Natural killer cell treated with Interleukin-12 subunit alpha and Interleukin-12 subunit beta and Interleukin-15 and Interleukin-18, amount 100 ng/mL, for 72 hours (primary cell): ENCODE measurements around the gene NBEA. TPM values are rescaled to one million over a fixed set of nuclear protein-coding genes. Genes with fewer than 3 reads are reported as not detected.
A peak's percentile ranks its signal among the peaks of the same experiment; 100 is the strongest.

Experiments
- ATAC-seq, 2 donors: fragments of 150-1000 bp; cut with Tn5 transposase in 1 of 2; sonication (Bioruptor Pico), chemical (Tn5 transposase) in 1 of 2; 2 replicates each; pipeline ENCODE4 v1.10.0; 2021
- DNase-seq: peaks from one replicate; pipeline ENCODE4 v3.0.0; 2022; ENCODE audit warnings: low spot score
- H3K27ac Mint-ChIP-seq, 2 donors: 1 replicate in 1 of 2; 2 replicates in 1 of 2; pipeline ENCODE4 v1.8.0; 2022; ENCODE audit warnings: mixed read lengths in 2 of 2, mild to moderate bottlenecking in 1 of 2, moderate library complexity in 1 of 2
- H3K27me3 Mint-ChIP-seq, 2 donors: 1 replicate in 1 of 2; 2 replicates in 1 of 2; pipeline ENCODE4 v1.8.0; 2022; ENCODE audit warnings: mixed read lengths in 2 of 2
- H3K36me3 Mint-ChIP-seq: one replicate; pipeline ENCODE4 v1.8.0; 2022; ENCODE audit warnings: mixed read lengths
- H3K4me1 Mint-ChIP-seq, 2 donors: 1 replicate in 1 of 2; 2 replicates in 1 of 2; pipeline ENCODE4 v1.8.0; 2022; ENCODE audit warnings: low read depth in 2 of 2, mixed read lengths in 2 of 2, mild to moderate bottlenecking in 1 of 2
- H3K4me3 Mint-ChIP-seq: one replicate; pipeline ENCODE4 v1.8.0; 2022; ENCODE audit warnings: mixed read lengths
- H3K9me3 Mint-ChIP-seq: 2 replicates; pipeline ENCODE4 v1.8.0; 2022; ENCODE audit warnings: mixed read lengths
- total RNA-seq, 2 donors: library from RNA; stranded (reverse); gene quantifications; one replicate each; pipeline ENCODE4 v1.2.3, GENCODE V29; 2022

Gene NBEA
- total RNA-seq, 2 donors from 2014 or later, result 0.08 to 0.12 TPM

DNA sequence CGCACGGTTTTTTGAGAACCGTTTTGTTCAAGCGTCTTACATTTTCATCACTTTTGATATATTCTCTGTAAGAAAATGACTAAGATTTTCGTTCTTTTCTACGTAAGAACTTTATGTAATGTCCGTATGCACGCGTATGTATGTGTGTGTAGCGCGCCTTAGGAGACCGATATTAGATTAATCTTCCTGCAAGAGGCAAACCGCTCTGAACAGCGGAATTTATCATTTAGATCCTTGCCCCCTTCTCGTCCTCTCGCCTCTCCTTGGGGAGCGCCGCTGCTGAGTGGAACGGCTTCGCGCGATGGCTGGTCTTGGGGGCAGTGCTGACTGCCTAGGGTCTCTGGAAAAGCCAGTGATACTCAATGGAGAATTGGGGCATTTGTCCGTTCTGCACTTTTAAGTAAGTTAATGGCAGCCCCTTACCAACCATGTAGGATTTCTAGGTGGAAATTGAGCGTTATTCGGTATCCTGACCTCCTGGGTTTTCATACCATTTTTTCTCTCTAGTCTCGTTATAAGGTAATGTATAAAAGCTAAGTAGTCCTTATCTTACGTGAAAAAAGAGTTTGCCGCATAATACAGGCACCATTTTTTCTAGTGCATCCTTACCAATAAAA lies 529.7 kb downstream of the NBEA start:
- Mint-ChIP-seq H3K27me3 (peaks cover 43% of the 10 kb centered on the region in 2 donors), H3K4me1 (peaks cover 21 to 26% of the 10 kb centered on the region in 2 donors)

DNA sequence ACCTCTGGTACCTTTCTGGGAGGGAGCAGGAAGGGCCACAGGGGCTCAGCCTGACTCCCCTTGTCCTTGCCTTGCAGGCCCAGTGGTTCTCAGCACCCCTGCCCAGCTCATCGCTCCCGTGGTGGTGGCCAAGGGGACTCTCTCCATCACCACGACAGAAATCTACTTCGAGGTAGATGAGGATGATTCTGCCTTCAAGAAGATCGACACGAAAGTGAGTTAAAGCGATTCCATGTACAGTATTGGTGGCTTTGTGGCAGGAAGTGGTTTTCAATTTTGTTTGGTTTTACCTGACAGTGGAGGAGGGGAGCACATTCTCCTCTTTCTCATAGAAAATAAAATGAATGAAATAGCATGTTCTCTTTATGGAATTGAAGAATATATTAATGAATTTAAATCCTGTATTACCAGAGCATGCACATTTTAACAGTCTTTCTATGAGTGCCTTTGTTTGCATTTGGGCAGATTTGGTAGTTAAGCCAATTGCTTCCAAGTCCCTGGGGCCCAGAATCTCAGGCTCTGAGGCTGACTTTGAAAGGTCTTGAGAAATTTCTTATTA lies 530.3 kb downstream of the NBEA start:
- ATAC-seq (no peak), DNase-seq (no peak)
- H3K4me3 Mint-ChIP-seq, result no peak overlapping the region
- H3K36me3 Mint-ChIP-seq, result peaks cover 24% of the 10 kb centered on the region
- H3K27ac Mint-ChIP-seq, result no peak overlapping the region
- H3K9me3 Mint-ChIP-seq, result no peaks in the 10 kb centered on the region
- peaks cover 21 to 28% of the 10 kb centered on the region in 2 donors for H3K4me1 Mint-ChIP-seq
- peaks cover 49% of the 10 kb centered on the region in 2 donors for H3K27me3 Mint-ChIP-seq

More for the DNA sequence above, 529.7 kb downstream of the NBEA start:
- peaks cover 24% of the 10 kb centered on the region for H3K36me3 Mint-ChIP-seq
- no peaks in the 10 kb centered on the region for H3K9me3 Mint-ChIP-seq
- H3K4me3 Mint-ChIP-seq, result no peak overlapping the region
- H3K27ac Mint-ChIP-seq, result no peak overlapping the region
- no peak for ATAC-seq
- no peak for DNase-seq

DNA sequence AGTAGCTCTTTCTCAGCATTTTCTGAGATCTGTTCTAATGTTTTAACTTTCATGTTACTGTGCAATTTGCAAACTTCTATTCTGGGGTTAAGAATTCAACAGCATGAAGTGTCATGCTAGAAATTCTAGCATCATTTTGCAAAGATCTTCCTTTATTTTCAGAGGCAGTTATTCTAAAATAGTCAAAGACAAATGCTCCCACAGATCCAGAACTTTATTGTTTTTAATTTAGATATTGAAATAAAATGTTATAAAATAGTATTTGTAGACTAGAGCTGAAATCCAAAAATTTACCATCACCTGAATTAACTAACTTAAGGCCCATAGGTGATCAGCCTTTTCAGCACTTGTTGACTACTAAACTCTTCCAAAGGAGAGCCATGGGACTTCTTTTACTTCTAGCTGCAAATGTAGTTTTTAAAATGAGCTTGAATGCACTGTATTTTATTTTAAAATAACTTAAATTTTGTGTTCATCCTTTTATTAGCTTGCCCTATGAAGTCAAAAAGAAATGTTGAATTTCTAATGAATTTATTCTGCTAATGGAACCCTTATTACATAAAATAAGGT lies 531.2 kb downstream of the NBEA start:
- H3K4me1 Mint-ChIP-seq, result peaks cover 21 to 30% of the 10 kb centered on the region in 2 donors
- H3K27ac Mint-ChIP-seq, result no peak overlapping the region
- DNase-seq (no peak), ATAC-seq (no peak)
- H3K27me3 Mint-ChIP-seq, result peaks cover 54% of the 10 kb centered on the region in 2 donors
- no peaks in the 10 kb centered on the region for H3K9me3 Mint-ChIP-seq
- H3K4me3 Mint-ChIP-seq, result no peak overlapping the region
- H3K36me3 Mint-ChIP-seq, result peaks cover 24% of the 10 kb centered on the region

DNA sequence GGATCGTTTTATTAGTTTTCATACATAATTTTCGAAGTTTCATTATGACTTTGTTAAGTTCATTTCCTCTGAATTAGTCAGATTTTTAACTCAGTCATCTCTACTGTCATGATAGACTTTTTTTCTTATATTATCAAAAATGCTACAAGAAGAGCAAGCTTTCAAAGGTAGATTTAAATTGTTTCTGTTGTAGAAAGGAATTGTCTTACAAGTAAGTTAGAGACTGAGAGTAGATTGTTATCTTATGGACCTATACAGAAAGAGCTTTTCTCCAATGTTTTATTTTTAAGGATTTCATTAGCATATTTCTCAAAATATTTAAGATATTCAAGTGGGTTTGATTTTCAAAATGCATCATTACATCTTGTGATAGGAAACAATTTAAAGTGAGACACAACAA lies 531.7 kb downstream of the NBEA start:
- peaks cover 24% of the 10 kb centered on the region for H3K36me3 Mint-ChIP-seq
- H3K4me1 Mint-ChIP-seq, result peaks cover 21 to 35% of the 10 kb centered on the region in 2 donors
- DNase-seq (no peak), ATAC-seq (no peak)
- no peak overlapping the region for H3K4me3 Mint-ChIP-seq
- no peaks in the 10 kb centered on the region for H3K9me3 Mint-ChIP-seq
- no peak overlapping the region for H3K27ac Mint-ChIP-seq
- H3K27me3 Mint-ChIP-seq, result peaks cover 55 to 57% of the 10 kb centered on the region in 2 donors

DNA sequence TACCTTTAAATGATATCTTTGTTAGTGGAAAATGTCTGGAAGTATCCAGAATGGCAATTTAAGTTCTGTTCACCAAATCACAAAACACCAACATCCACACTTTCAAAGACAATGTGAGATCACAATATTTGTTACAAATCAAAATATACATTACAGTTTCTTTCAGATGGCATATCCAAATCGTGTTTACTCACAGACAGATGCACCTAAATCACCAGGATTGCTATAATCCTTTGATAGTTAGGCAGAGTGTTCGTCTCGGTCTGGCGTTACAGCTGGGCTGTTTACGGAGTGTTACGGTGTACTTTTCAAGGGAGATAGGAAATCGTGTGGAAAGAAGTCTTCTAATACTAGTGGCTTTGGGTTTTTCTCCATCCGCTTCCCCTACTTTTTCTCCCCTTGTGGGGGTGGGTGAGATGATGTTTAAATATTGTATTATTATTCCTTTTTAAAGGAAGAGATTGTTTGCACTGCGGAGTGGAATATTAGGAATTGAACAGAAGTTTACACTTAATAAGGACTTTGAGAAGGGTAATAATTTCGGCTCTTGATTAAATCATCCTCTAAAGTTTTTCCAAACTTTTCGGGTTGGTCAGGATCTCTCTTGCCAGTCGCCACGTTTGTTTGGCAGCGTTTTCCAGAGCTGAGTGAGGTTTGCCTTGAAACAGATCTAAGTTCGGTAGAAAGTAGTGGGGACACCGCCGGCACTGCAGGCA lies 532.6 kb downstream of the NBEA start:
- Mint-ChIP-seq H3K27me3 (peaks cover 61 to 62% of the 10 kb centered on the region in 2 donors), H3K9me3 (no peaks in the 10 kb centered on the region), H3K4me1 (peaks cover 21 to 35% of the 10 kb centered on the region in 2 donors), H3K27ac (no peak overlapping the region), H3K4me3 (peak overlapping the region; percentile 91), H3K36me3 (peaks cover 24% of the 10 kb centered on the region)
- DNase-seq (no peak), ATAC-seq (no peak)

DNA sequence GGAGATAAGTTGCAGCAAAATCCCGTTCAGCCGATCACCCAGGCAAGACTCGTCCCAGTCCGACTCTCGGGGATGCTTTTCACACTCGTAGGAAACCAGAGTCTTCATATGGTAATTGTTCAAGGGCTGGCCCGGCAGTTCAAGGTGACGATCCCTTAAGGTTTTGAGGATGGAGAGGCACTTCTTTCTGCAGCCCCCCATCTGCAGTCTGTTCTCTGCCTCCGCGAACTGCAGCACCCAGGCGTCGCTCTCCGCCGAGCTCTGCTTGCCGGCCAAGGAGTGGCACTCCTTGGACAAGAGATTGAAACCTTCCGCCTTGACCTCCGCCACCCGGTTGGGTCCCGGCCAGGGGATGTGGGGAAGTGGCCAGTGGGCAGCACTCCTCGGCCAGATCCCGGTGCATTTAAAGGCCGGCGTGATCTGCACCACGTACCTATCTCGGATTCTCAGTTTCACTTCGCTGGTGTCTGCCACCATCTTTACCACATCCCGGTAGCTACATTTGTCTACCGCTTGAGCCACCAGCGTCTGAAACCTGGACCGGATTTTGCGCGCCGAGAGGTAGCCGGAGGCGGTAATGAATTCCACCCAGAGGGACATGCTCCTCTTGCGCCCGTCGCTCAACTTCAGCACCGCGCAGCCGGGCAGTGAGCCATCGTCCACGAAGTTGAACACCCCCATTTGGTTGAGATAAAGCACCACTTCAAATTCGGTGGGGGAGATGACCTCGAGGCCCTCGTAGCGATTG lies 533.3 kb downstream of the NBEA start:
- H3K27me3 Mint-ChIP-seq, result peaks cover 55% of the 10 kb centered on the region in 2 donors
- H3K27ac Mint-ChIP-seq, result peak overlapping the region in 1 of 2 donors; percentile 59
- peaks cover 18% of the 10 kb centered on the region for H3K36me3 Mint-ChIP-seq
- peak overlapping the region; percentile 91 for H3K4me3 Mint-ChIP-seq
- ATAC-seq (peak; percentile 56 to 83), DNase-seq (peak; percentile 61)
- no peaks in the 10 kb centered on the region for H3K9me3 Mint-ChIP-seq
- H3K4me1 Mint-ChIP-seq, result peaks cover 21 to 34% of the 10 kb centered on the region in 2 donors

DNA sequence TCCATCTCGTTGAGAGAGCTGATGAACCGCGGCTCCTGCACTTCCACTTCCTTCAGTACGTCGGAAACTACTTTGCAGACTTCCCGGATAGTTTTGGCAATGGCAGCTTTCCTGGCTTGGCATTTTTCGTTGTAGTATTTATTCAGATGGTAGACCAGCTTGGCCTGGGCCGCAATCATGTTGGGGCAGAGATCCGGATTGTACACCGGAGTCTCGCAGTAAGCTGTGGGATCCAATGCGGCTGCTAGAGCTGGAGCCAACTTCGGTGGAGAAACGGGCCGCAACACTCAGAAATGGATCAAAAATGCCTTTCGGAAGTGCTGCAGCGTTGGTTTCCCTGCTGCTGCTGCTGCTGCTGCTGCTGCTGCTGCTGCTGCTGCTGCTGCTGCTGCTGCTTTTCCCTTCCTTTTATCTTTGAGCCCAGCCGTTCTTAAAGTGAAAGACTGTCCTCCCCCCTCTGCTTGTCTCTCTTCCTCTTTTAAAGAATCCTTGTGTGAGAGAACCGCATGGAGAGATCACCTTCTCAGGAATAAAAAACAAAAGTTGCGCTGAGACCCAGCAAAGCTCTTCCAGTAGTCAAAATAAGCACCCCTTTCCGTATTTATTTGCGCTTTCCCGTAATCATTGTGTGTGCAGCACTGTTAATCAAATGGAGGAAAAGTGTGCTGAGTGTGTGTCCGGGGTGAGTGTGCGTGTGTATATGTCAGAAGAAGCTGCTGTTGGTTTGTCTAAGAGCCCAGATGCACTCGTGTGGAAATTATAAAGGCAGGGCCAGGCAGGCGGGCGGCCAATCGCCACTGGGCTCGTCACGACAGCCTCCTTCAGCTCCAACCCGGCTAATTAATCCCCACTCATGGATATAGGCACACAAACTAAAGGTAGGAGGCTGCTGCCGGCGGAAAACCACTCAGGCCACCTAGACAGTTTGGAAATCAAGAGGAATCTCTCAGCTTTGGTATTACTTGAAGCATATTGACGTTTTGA lies 534.2 kb downstream of the NBEA start, which contains the start of gene MAB21L1:
Gene MAB21L1, minus strand, starts transcription at position 730 of the 984 bp plus-strand sequence. Its CDS starts 551 bp downstream, at position 179.
- Mint-ChIP-seq H3K4me3 (peak within 1 kb of the TSS; percentile 91), H3K9me3 (no peaks in the 10 kb centered on the region), H3K4me1 (peaks cover 21 to 30% of the 10 kb centered on the region in 2 donors), H3K27ac (peak within 1 kb of the TSS in 1 of 2 donors; percentile 59), H3K36me3 (peaks cover 18% of the 10 kb centered on the region), H3K27me3 (peaks cover 51 to 52% of the 10 kb centered on the region in 2 donors)
- DNase-seq, result no peak
- ATAC-seq, result peak in 1 of 2 donors; percentile 32

DNA sequence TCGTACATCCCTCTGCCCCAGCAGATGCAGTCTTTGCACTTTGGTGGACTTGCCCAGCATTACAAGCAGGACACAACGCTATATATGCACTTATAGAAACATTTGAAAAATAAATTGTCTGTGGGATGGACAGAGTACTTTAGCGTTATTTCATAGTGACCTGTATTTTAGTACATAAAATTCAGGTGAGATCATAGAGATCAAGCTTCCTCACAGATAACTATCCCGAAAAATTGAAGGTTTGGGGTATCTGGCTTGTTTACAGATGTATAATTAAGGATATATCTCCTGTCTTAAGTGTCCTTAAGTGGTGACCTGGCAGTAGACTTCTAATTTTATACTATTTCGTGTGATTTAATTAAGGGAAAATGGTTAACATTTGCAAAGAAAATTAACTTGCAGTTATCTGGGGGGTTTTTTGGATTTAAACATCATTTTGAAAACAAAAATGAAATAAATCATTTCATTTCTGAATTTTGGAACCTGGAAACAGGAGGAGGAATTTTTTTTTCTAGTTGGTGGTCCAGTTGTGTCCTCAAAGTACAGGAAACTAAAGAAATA lies 535.4 kb downstream of the NBEA start:
- H3K4me3 Mint-ChIP-seq, result no peak overlapping the region
- H3K27ac Mint-ChIP-seq, result no peak overlapping the region
- peaks cover 46 to 51% of the 10 kb centered on the region in 2 donors for H3K27me3 Mint-ChIP-seq
- peaks cover 21 to 28% of the 10 kb centered on the region in 2 donors for H3K4me1 Mint-ChIP-seq
- DNase-seq, result no peak
- ATAC-seq, result no peak
- no peaks in the 10 kb centered on the region for H3K9me3 Mint-ChIP-seq
- H3K36me3 Mint-ChIP-seq, result peaks cover 18% of the 10 kb centered on the region

DNA sequence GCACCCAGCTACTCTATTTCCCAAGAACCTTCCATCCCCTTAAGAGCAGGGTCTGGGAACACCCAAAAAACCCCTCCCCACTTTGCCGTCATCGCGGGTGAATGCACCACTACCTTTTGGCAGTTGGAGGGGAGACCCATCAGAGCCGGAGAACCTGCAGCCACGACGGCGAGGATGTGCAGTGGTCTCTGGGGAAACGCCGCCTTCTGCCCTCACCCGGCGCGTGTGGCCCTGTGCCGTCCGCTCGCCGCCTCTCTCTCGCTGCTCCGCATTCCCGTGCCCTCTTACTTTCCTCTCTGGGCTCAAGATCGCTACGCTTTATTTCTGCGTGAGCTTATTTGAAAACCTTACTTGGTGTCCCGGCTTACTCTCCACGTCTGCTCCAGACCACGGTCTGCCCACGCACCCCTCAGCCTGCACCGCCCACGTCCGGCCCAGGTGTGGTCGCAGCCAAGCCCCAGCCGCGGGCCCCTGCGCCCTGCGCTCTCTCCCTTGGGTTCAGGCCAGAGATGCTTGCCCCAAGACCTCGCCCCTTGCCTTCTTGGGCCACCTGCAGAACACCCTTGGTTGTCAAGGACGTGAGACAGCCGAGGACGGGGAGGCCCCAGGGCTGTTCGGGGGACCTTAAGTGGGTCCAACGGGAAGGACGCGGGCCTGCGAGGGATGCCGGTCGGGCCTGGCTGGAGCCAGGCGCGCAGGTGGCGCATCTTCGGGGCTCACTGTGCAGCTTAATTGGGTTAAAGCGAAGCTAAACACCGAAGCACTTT lies 536.4 kb downstream of the NBEA start:
- Mint-ChIP-seq H3K36me3 (peaks cover 18% of the 10 kb centered on the region), H3K27ac (no peak overlapping the region), H3K4me3 (no peak overlapping the region), H3K27me3 (peaks cover 46 to 51% of the 10 kb centered on the region in 2 donors), H3K9me3 (no peaks in the 10 kb centered on the region), H3K4me1 (peaks cover 21 to 28% of the 10 kb centered on the region in 2 donors)
- DNase-seq (no peak), ATAC-seq (peak in 1 of 2 donors; percentile 49)

DNA sequence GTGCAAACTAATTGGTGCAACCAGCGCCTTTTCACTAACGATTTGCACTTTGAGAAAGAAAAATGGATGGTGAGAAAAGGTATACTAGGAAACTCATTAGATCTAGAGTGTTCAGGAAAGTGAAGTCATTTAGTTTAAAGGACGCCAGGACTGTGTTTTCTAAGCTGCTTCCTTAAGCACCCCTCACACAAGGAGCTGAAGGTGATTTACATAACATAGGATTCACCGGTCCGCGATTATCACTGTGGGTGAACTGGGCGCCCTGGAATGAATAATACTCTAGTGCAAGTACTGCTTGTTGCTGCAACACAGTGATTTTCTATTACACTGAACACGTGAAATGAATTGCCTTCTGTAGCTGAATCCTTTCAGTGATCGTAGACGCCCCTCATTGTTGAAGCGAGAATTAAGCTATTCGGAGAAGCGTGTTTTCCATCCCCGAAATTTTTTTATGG lies 537.0 kb downstream of the NBEA start:
- Mint-ChIP-seq H3K36me3 (peaks cover 18% of the 10 kb centered on the region), H3K4me3 (no peak overlapping the region), H3K9me3 (no peaks in the 10 kb centered on the region), H3K27me3 (peaks cover 46 to 51% of the 10 kb centered on the region in 2 donors), H3K27ac (no peak overlapping the region), H3K4me1 (peaks cover 21 to 28% of the 10 kb centered on the region in 2 donors)
- ATAC-seq (no peak), DNase-seq (no peak)

DNA sequence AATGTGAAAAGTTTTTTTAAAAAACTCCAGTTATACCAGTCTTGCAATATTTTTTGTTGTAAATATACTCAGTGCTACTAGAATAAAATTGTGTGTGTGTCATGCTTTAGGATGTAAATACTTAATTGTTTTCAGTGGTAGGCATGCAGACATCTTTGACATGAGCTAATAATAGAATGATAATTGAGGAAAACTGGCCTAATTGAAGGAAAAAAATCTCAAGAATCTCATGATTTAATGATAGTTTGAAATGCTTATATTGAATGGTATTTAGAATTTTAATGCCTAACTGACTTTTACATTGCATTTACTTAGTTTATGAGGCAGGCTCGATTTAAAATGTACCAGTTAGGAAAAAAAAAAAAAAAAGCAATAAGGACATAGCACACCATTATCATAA lies 537.6 kb downstream of the NBEA start:
- H3K36me3 Mint-ChIP-seq, result peaks cover 13% of the 10 kb centered on the region
- H3K27me3 Mint-ChIP-seq, result peaks cover 41 to 46% of the 10 kb centered on the region in 2 donors
- no peaks in the 10 kb centered on the region for H3K9me3 Mint-ChIP-seq
- no peak overlapping the region for H3K4me3 Mint-ChIP-seq
- peaks cover 17 to 28% of the 10 kb centered on the region in 2 donors for H3K4me1 Mint-ChIP-seq
- no peak for DNase-seq
- H3K27ac Mint-ChIP-seq, result no peak overlapping the region
- no peak for ATAC-seq
